HL-60 (cell line): ENCODE results near the gene SLC24A3.

Experiments used
- POLR2AphosphoS5 ChIP-seq: IDR thresholded peaks from 2 replicates; pipeline ENCODE4 v1.6.1; 2012; ENCODE audit warnings: low read depth
- TF ChIP-seq, protein P1 (sequence below): IDR thresholded peaks from one replicate; pipeline ENCODE4 v1.5.1; 2011; ENCODE audit warnings: low read length, control low read depth, inconsistent platforms; ENCODE audit not compliant: insufficient read depth

DNA sequence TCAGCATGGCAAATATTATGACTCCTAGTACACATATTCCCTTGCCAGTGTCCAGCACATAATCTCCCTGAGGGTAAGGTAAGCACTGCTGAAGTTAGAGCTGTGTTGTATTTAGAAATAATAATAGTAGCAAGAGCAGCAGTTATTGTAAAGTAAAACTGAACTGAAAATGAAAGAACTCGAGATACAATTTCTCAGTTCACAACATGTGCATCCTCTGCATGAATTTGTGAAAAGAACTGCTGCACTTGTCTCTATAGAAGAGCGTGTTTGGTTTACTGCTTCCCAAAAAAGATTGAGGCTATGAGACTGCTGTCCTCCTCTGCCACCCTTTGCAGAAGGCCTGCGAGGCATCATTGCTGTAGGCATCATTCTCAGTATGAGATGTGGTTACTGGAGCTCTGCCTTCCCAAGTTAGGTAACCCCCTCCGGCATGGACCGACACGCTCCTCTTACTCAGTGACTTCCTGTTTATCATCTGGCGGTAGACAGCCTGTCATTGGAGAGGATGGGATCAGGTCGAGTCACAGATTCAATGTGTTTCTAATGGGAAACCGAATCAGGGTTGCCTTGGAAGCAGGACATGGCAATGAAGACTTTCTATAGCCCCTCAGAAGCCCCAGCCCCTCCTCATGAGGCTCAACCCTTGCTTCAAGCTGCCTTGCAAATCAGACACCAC, 48.1 kb downstream of the SLC24A3 start:
- no peak for TF ChIP-seq POLR2AphosphoS5
- TF ChIP-seq, protein P1, sequence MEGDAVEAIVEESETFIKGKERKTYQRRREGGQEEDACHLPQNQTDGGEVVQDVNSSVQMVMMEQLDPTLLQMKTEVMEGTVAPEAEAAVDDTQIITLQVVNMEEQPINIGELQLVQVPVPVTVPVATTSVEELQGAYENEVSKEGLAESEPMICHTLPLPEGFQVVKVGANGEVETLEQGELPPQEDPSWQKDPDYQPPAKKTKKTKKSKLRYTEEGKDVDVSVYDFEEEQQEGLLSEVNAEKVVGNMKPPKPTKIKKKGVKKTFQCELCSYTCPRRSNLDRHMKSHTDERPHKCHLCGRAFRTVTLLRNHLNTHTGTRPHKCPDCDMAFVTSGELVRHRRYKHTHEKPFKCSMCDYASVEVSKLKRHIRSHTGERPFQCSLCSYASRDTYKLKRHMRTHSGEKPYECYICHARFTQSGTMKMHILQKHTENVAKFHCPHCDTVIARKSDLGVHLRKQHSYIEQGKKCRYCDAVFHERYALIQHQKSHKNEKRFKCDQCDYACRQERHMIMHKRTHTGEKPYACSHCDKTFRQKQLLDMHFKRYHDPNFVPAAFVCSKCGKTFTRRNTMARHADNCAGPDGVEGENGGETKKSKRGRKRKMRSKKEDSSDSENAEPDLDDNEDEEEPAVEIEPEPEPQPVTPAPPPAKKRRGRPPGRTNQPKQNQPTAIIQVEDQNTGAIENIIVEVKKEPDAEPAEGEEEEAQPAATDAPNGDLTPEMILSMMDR = no peak
